BE2C (cell line): ENCODE measurements around the gene TP53AIP1.

Experiments
- DNase-seq: peaks from one replicate; pipeline ENCODE4 v3.0.0-alpha.2; 2020
- H3K27me3 ChIP-seq: fragments of 250-450 bp; sonication (Bioruptor Pico); 2 replicates; pipeline ENCODE4 v1.5.1; 2020; ENCODE audit warnings: mild to moderate bottlenecking
- H3K36me3 ChIP-seq: fragments of 250-450 bp; sonication (Bioruptor Pico); 2 replicates; pipeline ENCODE4 v1.5.1; 2020; ENCODE audit warnings: mild to moderate bottlenecking
- H3K4me1 ChIP-seq: fragments of 250-450 bp; sonication (Bioruptor Pico); 2 replicates; pipeline ENCODE4 v1.5.1; 2020
- H3K4me3 ChIP-seq: 2 replicates; pipeline ENCODE4 v1.5.1; 2011; ENCODE audit warnings: low read depth, low read length
- H3K9me3 ChIP-seq: fragments of 250-450 bp; sonication (Bioruptor Pico); 2 replicates; pipeline ENCODE4 v1.5.1; 2020
- CTCF ChIP-seq: IDR thresholded peaks from 2 replicates; pipeline ENCODE4 v1.5.1; 2012; ENCODE audit warnings: mild to moderate bottlenecking, low read depth, low read length

TP53AIP1 gene

GRCh38 chr11:128904303-128904655, 38.4 kb downstream of the TP53AIP1 start:
- H3K4me1 ChIP-seq, result peaks cover 4% of the 10 kb centered on the region; the same call in 1 of the 2 replicates
- no peak overlapping the region for H3K4me3 ChIP-seq
- TF ChIP-seq CTCF, result no peak
- H3K36me3 ChIP-seq, result no peaks in the 10 kb centered on the region
- H3K9me3 ChIP-seq, result no peaks in the 10 kb centered on the region
- peaks cover 36% of the 10 kb centered on the region for H3K27me3 ChIP-seq
- no peak for DNase-seq

- DNase-seq, result no peak
- no peak for TF ChIP-seq CTCF
- Histone ChIP-seq H3K36me3 (no peaks in the 10 kb centered on the region), H3K9me3 (no peaks in the 10 kb centered on the region), H3K27me3 (peaks cover 44% of the 10 kb centered on the region), H3K4me3 (no peak overlapping the region), H3K4me1 (0 out of 2 replicates have a peak, but pooled peaks cover under 1% of the 10 kb centered on the region)
These were observed 39.2 kb downstream of the TP53AIP1 start for GRCh38 chr11:128903248-128904061.

GRCh38 chr11:128902515-128903066, 40.1 kb downstream of the TP53AIP1 start:
- Histone ChIP-seq H3K4me3 (no peak overlapping the region), H3K4me1 (no peaks in the 10 kb centered on the region), H3K9me3 (no peaks in the 10 kb centered on the region), H3K36me3 (no peaks in the 10 kb centered on the region), H3K27me3 (peaks cover 46% of the 10 kb centered on the region)
- TF ChIP-seq CTCF, result no peak
- no peak for DNase-seq

- H3K4me1 ChIP-seq, result no peaks in the 10 kb centered on the region
- H3K4me3 ChIP-seq, result no peak overlapping the region
- no peak for DNase-seq
- peaks cover 46% of the 10 kb centered on the region for H3K27me3 ChIP-seq
- no peaks in the 10 kb centered on the region for H3K9me3 ChIP-seq
- no peaks in the 10 kb centered on the region for H3K36me3 ChIP-seq
- no peak for TF ChIP-seq CTCF
These were observed 40.8 kb downstream of the TP53AIP1 start for GRCh38 chr11:128901653-128902514.

- no peak for TF ChIP-seq CTCF
- H3K36me3 ChIP-seq, result no peaks in the 10 kb centered on the region
- H3K27me3 ChIP-seq, result peaks cover 46% of the 10 kb centered on the region
- H3K4me3 ChIP-seq, result no peak overlapping the region
- no peak for DNase-seq
- H3K9me3 ChIP-seq, result no peaks in the 10 kb centered on the region
- no peaks in the 10 kb centered on the region for H3K4me1 ChIP-seq
These were observed 42.2 kb downstream of the TP53AIP1 start for GRCh38 chr11:128900468-128900867.
